ENCODE measurements around the gene OLIG1. TPM values are rescaled to one million over a fixed set of nuclear protein-coding genes. Genes with fewer than 3 reads are reported as not detected.

OLIG1 gene
- total and polyA plus RNA-seq, 2 experiments from 2014 or later, result 0.65 TPM; not detected in 1

DNA sequence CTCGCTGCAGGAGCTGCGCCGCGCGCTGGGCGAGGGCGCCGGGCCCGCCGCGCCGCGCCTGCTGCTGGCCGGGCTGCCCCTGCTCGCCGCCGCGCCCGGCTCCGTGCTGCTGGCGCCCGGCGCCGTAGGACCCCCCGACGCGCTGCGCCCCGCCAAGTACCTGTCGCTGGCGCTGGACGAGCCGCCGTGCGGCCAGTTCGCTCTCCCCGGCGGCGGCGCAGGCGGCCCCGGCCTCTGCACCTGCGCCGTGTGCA is 730 bp downstream of the OLIG1 start:
- no peaks in the 10 kb centered on the region for H3K36me3 ChIP-seq
- TF ChIP-seq, protein P1, sequence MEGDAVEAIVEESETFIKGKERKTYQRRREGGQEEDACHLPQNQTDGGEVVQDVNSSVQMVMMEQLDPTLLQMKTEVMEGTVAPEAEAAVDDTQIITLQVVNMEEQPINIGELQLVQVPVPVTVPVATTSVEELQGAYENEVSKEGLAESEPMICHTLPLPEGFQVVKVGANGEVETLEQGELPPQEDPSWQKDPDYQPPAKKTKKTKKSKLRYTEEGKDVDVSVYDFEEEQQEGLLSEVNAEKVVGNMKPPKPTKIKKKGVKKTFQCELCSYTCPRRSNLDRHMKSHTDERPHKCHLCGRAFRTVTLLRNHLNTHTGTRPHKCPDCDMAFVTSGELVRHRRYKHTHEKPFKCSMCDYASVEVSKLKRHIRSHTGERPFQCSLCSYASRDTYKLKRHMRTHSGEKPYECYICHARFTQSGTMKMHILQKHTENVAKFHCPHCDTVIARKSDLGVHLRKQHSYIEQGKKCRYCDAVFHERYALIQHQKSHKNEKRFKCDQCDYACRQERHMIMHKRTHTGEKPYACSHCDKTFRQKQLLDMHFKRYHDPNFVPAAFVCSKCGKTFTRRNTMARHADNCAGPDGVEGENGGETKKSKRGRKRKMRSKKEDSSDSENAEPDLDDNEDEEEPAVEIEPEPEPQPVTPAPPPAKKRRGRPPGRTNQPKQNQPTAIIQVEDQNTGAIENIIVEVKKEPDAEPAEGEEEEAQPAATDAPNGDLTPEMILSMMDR (IDR thresholded peaks at IDR 0.05; ENCODE audit: low read depth, low read length), result no peak
- no peak overlapping the region for H3K27ac ChIP-seq
- H3K27me3 ChIP-seq, result peaks cover 100% of the 10 kb centered on the region
- no peaks in the 10 kb centered on the region for H3K9me3 ChIP-seq (ENCODE audit: low read depth)
- H3K4me1 ChIP-seq (ENCODE audit: low read depth), result no peaks in the 10 kb centered on the region
- peak overlapping the region; percentile 37 for H3K4me3 ChIP-seq
- DNase-seq (ENCODE audit: low read depth in 1 of 2, low spot score in 1 of 2), result no peak

DNA sequence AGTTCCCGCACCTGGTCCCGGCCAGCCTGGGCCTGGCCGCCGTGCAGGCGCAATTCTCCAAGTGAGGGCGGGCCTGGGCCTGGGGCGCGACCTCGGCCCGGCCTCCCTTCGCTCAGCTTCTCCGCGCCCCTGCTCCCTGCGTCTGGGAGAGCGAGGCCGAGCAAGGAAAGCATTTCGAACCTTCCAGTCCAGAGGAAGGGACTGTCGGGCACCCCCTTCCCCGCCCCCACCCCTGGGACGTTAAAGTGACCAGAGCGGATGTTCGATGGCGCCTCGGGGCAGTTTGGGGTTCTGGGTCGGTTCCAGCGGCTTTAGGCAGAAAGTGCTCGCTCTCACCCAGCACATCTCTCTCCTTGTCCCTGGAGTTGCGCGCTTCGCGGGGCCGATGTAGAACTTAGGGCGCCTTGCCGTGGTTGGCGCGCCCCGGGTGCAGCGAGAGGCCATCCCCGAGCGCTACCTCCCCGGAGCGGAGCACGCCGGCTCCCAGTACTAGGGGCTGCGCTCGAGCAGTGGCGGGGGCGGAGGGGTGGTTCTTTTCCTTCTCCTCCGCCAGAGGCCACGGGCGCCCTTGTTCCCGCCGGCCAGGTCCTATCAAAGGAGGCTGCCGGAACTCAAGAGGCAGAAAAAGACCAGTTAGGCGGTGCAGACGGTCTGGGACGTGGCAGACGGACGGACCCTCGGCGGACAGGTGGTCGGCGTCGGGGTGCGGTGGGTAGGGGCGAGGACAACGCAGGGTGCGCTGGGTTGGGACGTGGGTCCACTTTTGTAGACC is 1.2 kb downstream of the OLIG1 start:
- no peak overlapping the region for H3K27ac ChIP-seq
- peaks cover 100% of the 10 kb centered on the region for H3K27me3 ChIP-seq
- no peaks in the 10 kb centered on the region for H3K4me1 ChIP-seq (ENCODE audit: low read depth)
- no peaks in the 10 kb centered on the region for H3K9me3 ChIP-seq (ENCODE audit: low read depth)
- TF ChIP-seq, protein P1 (IDR thresholded peaks at IDR 0.05; ENCODE audit: low read depth, low read length), result no peak
- H3K36me3 ChIP-seq, result no peaks in the 10 kb centered on the region
- DNase-seq (ENCODE audit: low read depth in 1 of 2, low spot score in 1 of 2), result peak; percentile 4 to 13
- H3K4me3 ChIP-seq, result peak overlapping the region; percentile 37

DNA sequence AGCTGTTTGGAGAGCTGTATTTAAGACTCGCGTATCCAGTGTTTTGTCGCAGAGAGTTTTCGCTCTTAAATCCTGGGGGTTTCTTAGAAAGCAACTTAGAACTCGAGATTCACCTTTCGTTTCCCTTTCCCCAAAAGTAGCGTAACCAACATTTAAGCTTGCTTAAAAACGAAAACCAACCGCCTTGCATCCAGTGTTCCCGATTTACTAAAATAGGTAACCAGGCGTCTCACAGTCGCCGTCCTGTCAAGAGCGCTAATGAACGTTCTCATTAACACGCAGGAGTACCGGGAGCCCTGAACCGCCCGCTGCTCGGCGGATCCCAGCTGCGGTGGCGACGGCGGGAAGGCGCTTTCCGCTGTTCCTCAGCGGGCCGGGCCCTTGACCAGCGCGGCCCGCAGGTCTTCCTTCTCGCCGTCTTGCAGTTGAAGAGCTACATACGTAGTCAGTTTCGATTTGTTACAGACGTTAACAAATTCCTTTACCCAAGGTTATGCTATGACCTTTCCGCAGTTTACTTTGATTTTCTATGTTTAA is 1.9 kb downstream of the OLIG1 start:
- TF ChIP-seq, protein P1 (IDR thresholded peaks at IDR 0.05; ENCODE audit: low read depth, low read length), result no peak
- H3K27ac ChIP-seq, result no peak overlapping the region
- peaks cover 100% of the 10 kb centered on the region for H3K27me3 ChIP-seq
- peak overlapping the region; percentile 37 for H3K4me3 ChIP-seq
- DNase-seq (ENCODE audit: low read depth in 1 of 2, low spot score in 1 of 2), result peak; percentile 23 to 31
- H3K4me1 ChIP-seq (ENCODE audit: low read depth), result no peaks in the 10 kb centered on the region
- H3K9me3 ChIP-seq (ENCODE audit: low read depth), result no peaks in the 10 kb centered on the region
- H3K36me3 ChIP-seq, result no peaks in the 10 kb centered on the region

DNA sequence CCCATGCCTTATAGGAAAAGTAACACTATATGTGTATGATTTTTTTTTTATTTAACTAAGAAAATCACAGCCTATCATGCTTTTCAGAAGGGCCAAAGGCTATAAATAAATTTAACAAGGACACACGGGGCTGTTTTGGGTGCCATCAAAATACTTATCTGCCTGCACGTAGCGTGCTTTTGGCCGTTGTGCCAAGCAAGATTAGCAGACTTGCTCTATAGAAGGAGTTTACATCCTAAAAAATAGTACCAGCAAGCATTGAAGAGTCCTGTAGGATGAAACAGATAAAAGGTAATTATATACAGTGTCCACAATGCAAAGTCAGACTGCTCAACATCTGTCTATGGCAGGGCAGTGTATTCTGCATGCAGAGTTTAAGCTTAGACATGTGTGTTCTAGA is 3.7 kb downstream of the OLIG1 start:
- no peak for DNase-seq (ENCODE audit: low read depth in 1 of 2, low spot score in 1 of 2)
- TF ChIP-seq, protein P1 (IDR thresholded peaks at IDR 0.05; ENCODE audit: low read depth, low read length), result no peak
- Histone ChIP-seq H3K27me3 (peaks cover 100% of the 10 kb centered on the region), H3K4me3 (no peak overlapping the region), H3K27ac (no peak overlapping the region), H3K9me3 (ENCODE audit: low read depth) (no peaks in the 10 kb centered on the region), H3K36me3 (no peaks in the 10 kb centered on the region), H3K4me1 (ENCODE audit: low read depth) (no peaks in the 10 kb centered on the region)

DNA sequence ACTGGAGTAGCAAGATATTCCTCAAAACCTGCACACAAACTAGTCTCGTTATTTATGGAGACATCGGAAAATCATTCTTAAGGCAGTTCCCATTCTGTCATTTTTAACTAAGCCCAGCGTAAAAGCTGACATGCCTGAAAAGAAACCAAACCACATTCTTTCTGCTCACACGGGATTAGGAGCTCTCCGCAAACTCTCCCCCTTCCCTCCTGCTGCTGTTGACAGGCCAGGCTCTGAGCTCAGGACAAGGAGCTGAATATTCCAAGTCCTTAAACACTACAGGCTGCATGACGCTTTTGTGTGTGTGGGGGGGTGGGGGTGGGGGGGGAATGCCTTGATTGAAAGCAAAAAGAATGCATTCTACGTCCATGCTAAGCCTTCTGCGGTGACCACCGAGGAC is 5.2 kb downstream of the OLIG1 start:
- Histone ChIP-seq H3K4me3 (no peak overlapping the region), H3K9me3 (ENCODE audit: low read depth) (no peaks in the 10 kb centered on the region), H3K36me3 (no peaks in the 10 kb centered on the region), H3K27ac (no peak overlapping the region), H3K27me3 (peaks cover 92% of the 10 kb centered on the region), H3K4me1 (ENCODE audit: low read depth) (no peaks in the 10 kb centered on the region)
- TF ChIP-seq, protein P1 (IDR thresholded peaks at IDR 0.05; ENCODE audit: low read depth, low read length), result no peak
- DNase-seq (ENCODE audit: low read depth in 1 of 2, low spot score in 1 of 2), result peak; percentile 11 to 30

Data from cardiac muscle cell (in vitro differentiated cells and primary cell).